Suppressor macrophage treated with lipopolysaccharide for 1 hour (primary cell): Measurements from ENCODE around the gene RNF180.
A peak's percentile ranks its signal among the peaks of the same experiment; 100 is the strongest.
"Not testable (repeated sequence)": the region's sequence is repeated elsewhere in the genome, so short reads cannot be mapped to it uniquely, and the experiment has no call there.

Experiments
- DNase-seq, 3 donors: peaks; one replicate each; pipeline ENCODE4 v3.0.0-alpha.2; 2020 to 2022

Gene RNF180

GRCh38 chr5:64181440-64181839, 15.8 kb downstream of the RNF180 start:
- no peak for DNase-seq

- no peak for DNase-seq
Observed at GRCh38 chr5:64183956-64184355, 18.3 kb downstream of the RNF180 start.

GRCh38 chr5:64184832-64185231, 19.2 kb downstream of the RNF180 start:
- no peak for DNase-seq

- DNase-seq = peak in 1 of 3 donors; percentile 1
Observed at GRCh38 chr5:64188776-64189175, 23.1 kb downstream of the RNF180 start.

DNA sequence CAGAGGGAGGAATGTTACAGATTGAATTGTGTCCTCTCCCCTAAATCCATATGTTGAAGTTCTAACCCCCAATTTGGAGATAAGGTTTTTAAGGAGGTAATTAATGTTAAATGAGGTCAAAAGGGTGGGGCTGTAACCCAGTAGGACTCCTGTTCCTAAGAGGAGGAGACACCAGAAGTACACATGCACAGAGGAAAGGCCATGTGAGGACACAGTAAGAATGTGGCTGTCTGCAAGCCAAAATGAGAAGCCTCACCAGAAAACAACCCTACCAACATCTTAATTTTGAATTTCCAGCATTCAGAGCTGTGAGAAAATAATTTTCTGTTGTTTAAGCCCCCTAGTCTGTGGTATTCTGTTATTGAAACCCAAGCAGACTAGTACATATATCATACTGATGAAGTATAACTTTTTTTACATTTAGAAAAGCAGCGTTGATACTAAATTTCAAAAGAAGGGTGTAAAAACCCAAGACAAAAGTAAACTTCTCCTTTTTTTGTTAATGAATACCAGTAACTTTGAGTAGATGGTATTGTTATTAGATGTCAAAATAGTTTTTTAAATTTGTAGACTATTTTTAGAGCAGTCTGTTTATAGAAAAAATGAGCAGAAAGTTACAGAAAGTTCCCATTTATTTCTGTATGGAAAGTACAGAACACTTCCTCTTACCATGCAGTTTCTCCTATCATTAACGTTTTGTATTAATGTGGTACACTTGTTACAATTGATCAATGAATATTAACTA, 25.1 kb downstream of the RNF180 start:
- DNase-seq = no peak

GRCh38 chr5:64195981-64196380, 30.3 kb downstream of the RNF180 start:
- no peak for DNase-seq

- DNase-seq = no peak
Observed at GRCh38 chr5:64199425-64199824, 33.8 kb downstream of the RNF180 start.

DNA sequence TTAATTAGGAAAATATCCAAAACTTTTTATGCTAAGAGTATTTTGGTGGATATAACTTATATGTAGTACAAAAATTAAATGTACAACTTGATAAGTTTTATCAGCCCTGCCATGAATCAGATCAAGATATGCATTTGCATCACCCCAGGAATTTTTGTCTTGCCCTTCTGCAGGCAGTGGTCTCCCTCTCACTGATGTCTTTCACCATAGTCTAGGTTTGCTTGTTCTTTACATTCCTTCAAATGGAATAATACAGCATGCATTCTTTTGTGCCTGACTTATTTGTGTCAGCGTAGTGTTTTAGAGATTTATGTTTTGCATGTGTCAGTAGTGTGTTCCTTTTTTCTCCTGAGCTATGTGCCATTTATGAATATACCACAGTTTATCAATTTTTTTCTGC, 36.4 kb downstream of the RNF180 start:
- DNase-seq = no peak

DNA sequence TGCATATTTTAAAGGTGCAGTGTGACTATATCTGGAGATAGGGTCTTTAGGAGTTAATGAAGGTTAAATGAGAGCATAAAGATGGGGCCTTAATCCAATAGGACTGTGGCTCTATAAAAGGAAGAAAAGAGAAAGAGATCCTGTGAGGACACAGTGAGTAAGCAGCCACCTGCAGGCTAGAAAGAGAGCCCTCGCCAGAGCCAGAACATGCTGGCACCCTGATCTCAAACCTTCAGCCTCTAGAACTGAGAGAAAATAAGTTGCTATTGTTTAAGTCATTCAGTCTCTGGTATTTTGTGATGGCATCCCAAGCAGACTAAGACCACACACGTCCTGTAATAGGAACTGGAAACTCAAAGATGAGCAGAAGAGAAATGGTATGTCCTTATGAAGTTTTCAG, 41.0 kb downstream of the RNF180 start:
- no peak for DNase-seq

GRCh38 chr5:64207978-64208377, 42.3 kb downstream of the RNF180 start:
- DNase-seq = peak in 2 of 3 donors; percentile 9 to 20

DNA sequence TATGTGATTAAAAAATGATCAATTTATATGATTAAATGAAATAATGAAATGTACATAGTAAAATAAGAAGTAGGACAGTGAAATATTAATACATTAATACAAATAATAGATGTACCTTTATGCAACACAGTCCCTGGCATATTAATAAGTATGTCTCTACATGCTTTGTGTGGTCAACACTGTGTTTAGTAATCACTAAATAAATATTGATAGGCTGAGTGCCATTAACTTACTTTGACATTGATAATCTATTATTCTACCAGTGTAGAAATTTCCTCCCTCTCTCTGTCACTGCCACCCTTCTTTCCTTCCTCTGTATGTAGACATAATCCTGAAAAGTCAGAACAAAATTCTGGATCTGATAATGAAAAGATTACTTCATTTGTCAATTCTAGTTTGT, 43.7 kb downstream of the RNF180 start:
- no peak for DNase-seq

- DNase-seq = peak in 2 of 3 donors; percentile 4 to 5
Observed at GRCh38 chr5:64210866-64211265, 45.2 kb downstream of the RNF180 start.

DNA sequence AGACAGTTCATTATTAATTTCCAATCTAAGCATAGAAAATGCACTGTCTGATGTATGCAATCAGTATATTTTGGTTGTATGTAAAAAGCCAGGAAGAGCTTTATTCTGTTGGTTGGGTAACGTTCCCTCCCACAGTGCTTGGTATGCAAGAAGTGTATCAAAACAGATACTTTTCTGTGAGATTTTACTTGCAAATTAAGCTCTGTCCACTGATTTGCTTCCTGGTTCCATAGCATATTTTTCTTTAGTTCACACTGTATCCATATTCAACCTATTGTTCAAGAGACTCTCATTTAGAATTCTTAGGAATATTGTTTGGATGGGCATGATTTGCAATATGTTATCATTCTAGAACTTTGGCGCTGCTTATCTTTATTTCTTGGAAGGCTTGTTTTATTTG, 47.4 kb downstream of the RNF180 start:
- DNase-seq = no peak

DNA sequence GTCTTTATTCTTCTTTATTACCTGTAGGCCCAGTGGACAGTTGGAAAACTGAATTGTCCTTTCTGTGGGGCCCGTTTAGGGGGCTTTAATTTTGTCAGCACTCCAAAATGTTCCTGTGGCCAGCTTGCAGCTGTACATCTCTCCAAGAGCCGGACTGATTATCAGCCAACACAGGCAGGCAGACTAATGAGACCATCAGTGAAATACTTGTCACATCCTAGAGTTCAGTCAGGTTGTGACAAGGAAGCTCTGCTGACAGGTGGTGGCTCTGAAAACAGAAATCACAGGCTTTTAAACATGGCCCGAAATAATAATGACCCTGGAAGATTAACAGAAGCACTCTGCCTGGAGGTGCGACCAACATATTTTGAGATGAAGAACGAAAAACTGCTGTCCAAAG, 47.9 kb downstream of the RNF180 start:
- no peak for DNase-seq

DNA sequence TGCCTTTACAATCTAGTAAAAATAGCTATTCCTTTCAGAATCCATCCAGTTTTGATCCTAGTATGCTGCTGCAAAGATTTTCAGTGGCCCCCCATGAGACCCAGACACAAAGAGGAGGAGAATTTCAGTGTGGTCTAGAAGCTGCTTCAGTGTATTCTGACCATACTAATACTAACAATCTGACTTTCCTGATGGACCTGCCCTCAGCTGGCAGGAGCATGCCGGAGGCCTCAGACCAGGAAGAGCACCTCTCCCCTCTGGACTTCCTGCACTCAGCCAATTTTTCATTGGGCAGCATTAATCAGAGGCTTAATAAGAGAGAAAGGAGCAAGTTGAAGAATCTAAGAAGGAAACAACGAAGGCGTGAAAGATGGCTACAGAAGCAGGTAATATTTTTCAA, 48.5 kb downstream of the RNF180 start:
- no peak for DNase-seq

DNA sequence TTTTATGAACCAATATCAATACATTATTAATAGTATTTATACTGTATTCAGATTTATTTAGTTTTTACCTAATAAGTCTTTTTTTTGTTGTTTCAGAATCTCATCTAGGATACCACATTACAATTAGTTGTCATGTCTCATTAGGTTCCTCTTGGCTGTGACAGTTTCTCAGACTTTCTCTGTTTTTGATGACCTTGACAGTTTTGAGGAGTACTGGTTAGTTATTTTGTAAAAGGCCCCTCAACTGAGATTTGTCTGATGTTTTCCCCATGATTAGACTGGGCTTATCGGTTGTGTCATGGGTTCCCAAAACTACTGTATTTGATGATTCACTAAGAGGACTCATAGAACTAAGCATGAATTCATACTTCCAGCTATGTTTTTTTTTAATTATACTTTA, 56.3 kb downstream of the RNF180 start:
- no peak for DNase-seq

DNA sequence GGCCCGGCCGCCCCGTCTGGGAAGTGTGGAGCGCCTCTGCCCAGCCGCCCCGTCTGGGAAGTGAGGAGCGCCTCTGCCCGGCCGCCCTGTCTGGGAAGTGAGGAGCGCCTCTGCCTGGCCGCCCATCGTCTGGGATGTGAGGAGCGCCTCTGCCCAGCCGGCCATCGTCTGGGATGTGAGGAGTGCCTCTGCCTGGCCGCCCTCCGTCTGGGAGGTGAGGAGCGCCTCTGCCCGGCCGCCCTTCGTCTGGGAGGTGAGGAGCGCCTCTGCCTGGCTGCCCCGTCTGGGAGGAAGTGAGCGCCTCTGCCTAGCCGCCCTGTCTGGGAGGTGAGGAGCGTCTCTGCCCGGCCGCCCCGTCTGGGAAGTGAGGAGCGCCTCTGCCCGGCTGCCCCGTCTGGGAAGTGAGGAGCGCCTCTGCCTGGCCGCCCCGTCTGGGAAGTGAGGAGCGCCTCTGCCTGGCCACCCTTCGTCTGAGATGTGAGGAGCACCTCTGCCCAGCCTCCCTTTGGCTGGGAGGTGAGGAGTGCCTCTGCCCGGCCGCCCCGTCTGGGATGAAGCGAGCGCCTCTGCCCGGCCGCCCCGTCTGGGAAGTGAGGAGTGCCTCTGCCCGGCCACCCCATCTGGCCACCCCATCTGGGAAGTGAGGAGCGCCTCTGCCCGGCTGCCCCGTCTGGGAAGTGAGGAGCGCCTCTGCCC, 59.8 kb downstream of the RNF180 start:
- DNase-seq = not testable (repeated sequence)

- DNase-seq = not testable (repeated sequence)
Observed at GRCh38 chr5:64227131-64227537, 61.5 kb downstream of the RNF180 start.

DNA sequence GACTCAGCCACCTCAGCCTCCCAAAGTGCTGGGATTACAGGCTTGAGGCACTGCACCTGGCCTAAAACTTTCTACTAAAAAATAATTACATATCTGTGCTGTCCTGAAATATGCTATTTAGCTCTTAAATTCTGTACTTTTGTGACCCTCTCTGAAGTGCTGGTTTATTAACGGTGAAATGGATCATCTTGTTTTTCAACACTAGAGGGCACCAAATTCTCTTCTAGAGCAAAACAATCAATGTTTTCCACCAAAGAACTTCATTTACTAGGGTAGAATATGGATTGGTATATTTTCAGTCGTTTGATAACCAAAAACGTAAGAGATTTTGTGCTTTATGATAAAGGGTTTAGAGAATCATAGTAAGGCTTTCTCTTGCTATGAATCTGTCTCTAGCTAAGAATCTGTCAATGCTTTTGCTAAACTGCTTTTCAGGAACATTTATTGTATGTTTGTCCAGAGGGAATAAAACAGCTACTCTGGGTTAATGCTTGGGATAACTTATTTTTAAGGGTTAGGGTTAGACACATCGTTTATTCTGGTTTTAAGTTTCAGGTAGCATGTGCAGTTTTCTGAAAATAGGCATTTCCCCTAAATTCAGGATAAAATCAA, 63.6 kb downstream of the RNF180 start:
- DNase-seq = peak; percentile 24 to 61 (median 36)

GRCh38 chr5:64260756-64261155, 95.1 kb downstream of the RNF180 start:
- no peak for DNase-seq

- DNase-seq = peak in 2 of 3 donors; percentile 17 to 20
Observed at GRCh38 chr5:64269164-64269563, 103.5 kb downstream of the RNF180 start.

- DNase-seq = no peak
Observed at GRCh38 chr5:64273276-64273675, 107.6 kb downstream of the RNF180 start.

DNA sequence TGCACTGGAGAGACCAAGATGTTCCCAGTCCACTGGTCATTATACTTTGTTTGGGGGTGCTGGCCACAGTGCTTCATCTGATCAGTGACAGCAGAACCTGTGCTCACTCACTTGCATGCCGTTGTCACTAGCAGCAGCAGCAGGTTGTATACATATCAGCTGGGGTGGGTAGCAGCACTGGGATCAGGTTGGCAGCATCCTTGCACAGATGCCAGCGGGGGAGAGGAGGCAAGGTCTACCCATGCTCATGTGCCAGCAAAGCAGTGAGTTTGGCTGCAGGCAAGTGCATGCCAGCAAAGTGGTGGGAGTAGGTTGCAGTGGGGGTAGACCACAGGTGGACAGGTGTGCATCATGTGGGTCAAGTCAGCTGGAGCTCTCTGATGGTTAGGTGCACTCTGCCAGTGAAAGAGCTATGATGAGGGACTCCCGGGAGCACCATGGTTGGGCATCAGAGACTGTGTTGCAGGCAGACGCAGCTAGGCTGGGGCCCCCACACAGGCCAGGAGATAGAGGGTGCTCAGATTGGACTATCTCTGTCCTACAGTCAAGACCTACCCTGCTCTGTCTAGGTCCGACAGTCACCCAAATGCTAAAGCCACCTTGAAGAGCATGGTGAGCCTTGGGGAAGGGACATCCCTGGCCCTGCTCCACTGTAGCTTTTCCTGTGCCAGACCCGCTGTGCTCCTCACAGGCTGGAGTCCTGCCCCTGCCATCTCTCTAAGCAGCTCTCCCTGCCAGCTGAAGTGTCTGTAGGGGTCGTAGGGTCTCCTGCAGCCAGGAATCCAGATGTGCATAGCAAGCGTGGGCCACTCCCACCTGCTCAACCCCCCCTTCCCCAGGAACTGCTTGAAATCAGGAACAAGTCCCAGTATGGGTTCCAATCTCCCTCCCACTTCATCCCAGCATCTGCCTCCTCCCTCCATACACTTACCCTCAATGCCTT, 119.8 kb downstream of the RNF180 start:
- DNase-seq = no peak
